ENCODE data around the gene COL5A1. TPM values are rescaled to one million over a fixed set of nuclear protein-coding genes. Genes with fewer than 3 reads are reported as not detected.

The COL5A1 gene
- total and polyA plus RNA-seq, 2 donors from 2014 or later = 2.4 to 23.8 TPM

- Histone ChIP-seq H3K4me3 (ENCODE audit: low read length in 3 of 3) (no peak overlapping the region), H3K9me3 (ENCODE audit: control insufficient read depth in 2 of 3, insufficient read depth in 1 of 3, low read length in 3 of 3) (no peaks in the 10 kb centered on the region), H3K9ac (ENCODE audit: low read length in 3 of 3) (no peak overlapping the region), H3K27me3 (ENCODE audit: control insufficient read depth, insufficient read depth, low read length) (no peaks in the 10 kb centered on the region), H3K27ac (ENCODE audit: low read depth in 2 of 2, low read length in 2 of 2) (no peak overlapping the region), H3K36me3 (ENCODE audit: control insufficient read depth in 2 of 3, insufficient read depth in 3 of 3, low read length in 3 of 3) (no peaks in the 10 kb centered on the region), H3K4me1 (ENCODE audit: control insufficient read depth in 2 of 3, insufficient read depth in 2 of 3, low read depth in 1 of 3, low read length in 3 of 3) (no peaks in the 10 kb centered on the region)
- intact Hi-C loops (cut with DNase I) = no loop called here
- FAIRE-seq = no peak
- peak in 2 of 5 donors; percentile 24 to 55 for DNase-seq
- TF ChIP-seq, protein P1, sequence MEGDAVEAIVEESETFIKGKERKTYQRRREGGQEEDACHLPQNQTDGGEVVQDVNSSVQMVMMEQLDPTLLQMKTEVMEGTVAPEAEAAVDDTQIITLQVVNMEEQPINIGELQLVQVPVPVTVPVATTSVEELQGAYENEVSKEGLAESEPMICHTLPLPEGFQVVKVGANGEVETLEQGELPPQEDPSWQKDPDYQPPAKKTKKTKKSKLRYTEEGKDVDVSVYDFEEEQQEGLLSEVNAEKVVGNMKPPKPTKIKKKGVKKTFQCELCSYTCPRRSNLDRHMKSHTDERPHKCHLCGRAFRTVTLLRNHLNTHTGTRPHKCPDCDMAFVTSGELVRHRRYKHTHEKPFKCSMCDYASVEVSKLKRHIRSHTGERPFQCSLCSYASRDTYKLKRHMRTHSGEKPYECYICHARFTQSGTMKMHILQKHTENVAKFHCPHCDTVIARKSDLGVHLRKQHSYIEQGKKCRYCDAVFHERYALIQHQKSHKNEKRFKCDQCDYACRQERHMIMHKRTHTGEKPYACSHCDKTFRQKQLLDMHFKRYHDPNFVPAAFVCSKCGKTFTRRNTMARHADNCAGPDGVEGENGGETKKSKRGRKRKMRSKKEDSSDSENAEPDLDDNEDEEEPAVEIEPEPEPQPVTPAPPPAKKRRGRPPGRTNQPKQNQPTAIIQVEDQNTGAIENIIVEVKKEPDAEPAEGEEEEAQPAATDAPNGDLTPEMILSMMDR (IDR thresholded peaks at IDR 0.05; ENCODE audit: borderline replicate concordance, extremely low read depth, insufficient read depth) = no peak
Measured at GRCh38 chr9:134863306-134863902, 221.8 kb downstream of the COL5A1 start.

DNA sequence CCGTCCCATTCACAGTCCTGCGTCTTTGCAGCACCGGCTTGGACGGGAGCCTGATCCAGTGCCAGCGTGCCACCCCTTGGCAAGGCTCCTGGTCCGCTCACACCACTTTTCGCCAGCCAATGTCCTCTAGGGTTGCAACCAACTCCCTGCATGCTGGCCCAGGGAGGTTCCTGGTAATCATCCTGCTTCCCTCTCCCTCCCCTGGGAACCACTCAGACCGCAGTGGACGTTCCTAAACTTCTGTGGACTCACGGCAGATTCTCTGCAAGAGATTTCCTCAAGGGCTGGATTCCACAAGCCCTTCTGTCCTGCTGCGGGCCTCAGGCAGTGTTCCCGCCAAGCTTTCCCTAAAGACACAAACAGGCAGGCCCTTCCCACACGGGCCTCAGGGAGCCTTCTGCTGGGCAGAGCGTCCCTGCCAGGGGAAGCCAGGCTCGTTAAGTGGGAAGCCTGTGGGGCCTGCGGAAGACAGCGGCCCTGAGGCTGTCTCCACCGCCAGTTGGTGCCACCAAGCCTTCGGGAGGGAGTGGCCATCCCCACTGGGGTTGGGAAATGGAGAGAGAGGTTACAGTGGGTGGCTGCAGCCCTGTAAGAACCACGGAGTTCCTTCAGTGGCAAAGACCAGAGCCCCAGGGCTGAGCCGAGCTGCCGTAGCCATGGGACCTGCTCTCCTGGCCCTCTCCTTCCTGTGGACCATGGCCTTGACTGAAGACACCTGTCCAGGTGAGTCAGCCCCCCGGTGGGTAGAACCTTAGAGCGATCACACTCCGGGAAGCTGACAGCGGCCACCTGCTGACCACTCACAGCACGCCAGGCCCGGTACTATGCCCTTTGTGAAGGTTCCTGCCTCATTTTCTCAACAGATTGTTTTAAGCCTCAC is 222.6 kb downstream of the COL5A1 start:
- Histone ChIP-seq H3K27ac (ENCODE audit: low read depth in 2 of 2, low read length in 2 of 2) (no peak overlapping the region), H3K36me3 (ENCODE audit: control insufficient read depth in 2 of 3, insufficient read depth in 3 of 3, low read length in 3 of 3) (no peaks in the 10 kb centered on the region), H3K4me3 (ENCODE audit: low read length in 3 of 3) (no peak overlapping the region), H3K9ac (ENCODE audit: low read length in 3 of 3) (no peak overlapping the region), H3K9me3 (ENCODE audit: control insufficient read depth in 2 of 3, insufficient read depth in 1 of 3, low read length in 3 of 3) (no peaks in the 10 kb centered on the region), H3K4me1 (ENCODE audit: control insufficient read depth in 2 of 3, insufficient read depth in 2 of 3, low read depth in 1 of 3, low read length in 3 of 3) (no peaks in the 10 kb centered on the region), H3K27me3 (ENCODE audit: control insufficient read depth, insufficient read depth, low read length) (no peaks in the 10 kb centered on the region)
- FAIRE-seq = no peak
- TF ChIP-seq, protein P1 (IDR thresholded peaks at IDR 0.05; ENCODE audit: borderline replicate concordance, extremely low read depth, insufficient read depth) = no peak
- DNase-seq = peak in 2 of 5 donors; percentile 9 to 59
- intact Hi-C loops (cut with DNase I) = no loop called here

GRCh38 chr9:134864821-134865190 is 223.2 kb downstream of the COL5A1 start:
- intact Hi-C loops (cut with DNase I) = no loop called here
- no peak overlapping the region for H3K27ac ChIP-seq (ENCODE audit: low read depth in 2 of 2, low read length in 2 of 2)
- no peak overlapping the region for H3K4me3 ChIP-seq (ENCODE audit: low read length in 3 of 3)
- TF ChIP-seq, protein P1 (IDR thresholded peaks at IDR 0.05; ENCODE audit: borderline replicate concordance, extremely low read depth, insufficient read depth) = no peak
- peak in 2 of 5 donors; percentile 12 to 57 for DNase-seq
- no peak for FAIRE-seq
- H3K9me3 ChIP-seq (ENCODE audit: control insufficient read depth in 2 of 3, insufficient read depth in 1 of 3, low read length in 3 of 3) = no peaks in the 10 kb centered on the region
- no peak overlapping the region for H3K9ac ChIP-seq (ENCODE audit: low read length in 3 of 3)
- H3K36me3 ChIP-seq (ENCODE audit: control insufficient read depth in 2 of 3, insufficient read depth in 3 of 3, low read length in 3 of 3) = no peaks in the 10 kb centered on the region
- H3K27me3 ChIP-seq (ENCODE audit: control insufficient read depth, insufficient read depth, low read length) = no peaks in the 10 kb centered on the region
- no peaks in the 10 kb centered on the region for H3K4me1 ChIP-seq (ENCODE audit: control insufficient read depth in 2 of 3, insufficient read depth in 2 of 3, low read depth in 1 of 3, low read length in 3 of 3)
